Stomach smooth muscle (tissue), 2 donors: ENCODE results near the gene SMLR1.

Experiments used
- H3K27ac ChIP-seq: one replicate; pipeline ENCODE4 v1.7.0; 2013; ENCODE audit warnings: mild to moderate bottlenecking, low read length, inconsistent platforms
- H3K27me3 ChIP-seq, 2 donors: one replicate each; pipeline ENCODE4 v1.7.0; 2013; ENCODE audit warnings: low read length in 2 of 2; ENCODE audit not compliant: insufficient read depth in 2 of 2, control insufficient read depth in 1 of 2
- H3K36me3 ChIP-seq, 2 donors: one replicate each; pipeline ENCODE4 v1.7.0; 2013; ENCODE audit warnings: low read length in 2 of 2; ENCODE audit not compliant: control insufficient read depth in 2 of 2, insufficient read depth in 2 of 2
- H3K4me1 ChIP-seq: one replicate; pipeline ENCODE4 v1.7.0; 2013; ENCODE audit warnings: low read length; ENCODE audit not compliant: control insufficient read depth, insufficient read depth
- H3K4me3 ChIP-seq, 2 donors: one replicate each; pipeline ENCODE4 v1.7.0; 2013; ENCODE audit warnings: low read length in 2 of 2
- H3K9ac ChIP-seq, 2 donors: one replicate each; pipeline ENCODE4 v1.7.0; 2013; ENCODE audit warnings: low read length in 2 of 2, mild to moderate bottlenecking in 1 of 2
- H3K9me3 ChIP-seq, 2 donors: one replicate each; pipeline ENCODE4 v1.7.0; 2013; ENCODE audit warnings: low read length in 2 of 2; ENCODE audit not compliant: control insufficient read depth in 2 of 2
- donor health status: healthy.
- donor health status: Pancreatic carcinoma.

Gene SMLR1

DNA sequence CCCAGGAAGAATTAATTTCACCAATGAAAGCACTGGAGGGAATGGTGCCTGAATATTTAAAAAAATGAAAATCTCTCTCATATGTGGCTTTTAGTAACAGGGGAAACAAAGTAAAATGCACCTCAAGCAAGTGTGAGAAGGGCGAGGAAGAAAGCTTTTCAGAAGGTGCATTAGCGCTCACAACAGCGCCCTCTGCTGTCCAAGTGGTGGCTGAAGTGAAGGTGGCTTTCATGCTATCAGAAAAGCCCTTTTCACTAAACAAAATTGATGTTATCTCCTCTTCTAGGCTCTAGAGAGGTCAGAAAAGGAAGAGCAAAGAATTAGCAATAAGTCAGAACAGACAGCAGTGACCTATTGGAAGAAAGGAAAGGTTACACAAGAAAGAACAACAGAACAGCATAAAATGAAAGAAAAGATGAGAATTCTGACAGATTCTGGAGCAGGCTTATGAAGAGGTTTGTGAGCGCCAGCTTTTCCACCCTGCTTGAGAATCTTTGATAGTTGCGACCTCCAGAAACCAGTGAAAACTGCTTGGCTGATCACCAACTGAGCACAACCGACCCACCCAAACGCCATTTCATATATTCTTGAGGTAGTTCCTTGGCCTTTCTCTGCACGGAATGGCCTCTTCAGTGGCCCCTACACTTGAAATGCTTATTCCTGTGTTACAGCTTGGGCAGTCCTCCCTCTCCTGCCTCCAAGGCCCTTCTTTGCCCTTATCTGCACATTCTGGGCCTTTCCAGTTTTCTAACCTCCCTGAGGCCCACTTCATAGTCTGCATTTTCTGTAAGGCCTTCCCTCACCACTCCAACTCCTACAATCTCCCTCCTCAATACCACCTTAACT, 45.3 kb downstream of the SMLR1 start:
- Histone ChIP-seq H3K9ac (no peak overlapping the region), H3K4me1 (no peaks in the 10 kb centered on the region), H3K4me3 (no peak overlapping the region), H3K27me3 (no peaks in the 10 kb centered on the region), H3K27ac (no peak overlapping the region), H3K9me3 (no peaks in the 10 kb centered on the region), H3K36me3 (peaks cover 7 to 9% of the 10 kb centered on the region in 2 donors)

DNA sequence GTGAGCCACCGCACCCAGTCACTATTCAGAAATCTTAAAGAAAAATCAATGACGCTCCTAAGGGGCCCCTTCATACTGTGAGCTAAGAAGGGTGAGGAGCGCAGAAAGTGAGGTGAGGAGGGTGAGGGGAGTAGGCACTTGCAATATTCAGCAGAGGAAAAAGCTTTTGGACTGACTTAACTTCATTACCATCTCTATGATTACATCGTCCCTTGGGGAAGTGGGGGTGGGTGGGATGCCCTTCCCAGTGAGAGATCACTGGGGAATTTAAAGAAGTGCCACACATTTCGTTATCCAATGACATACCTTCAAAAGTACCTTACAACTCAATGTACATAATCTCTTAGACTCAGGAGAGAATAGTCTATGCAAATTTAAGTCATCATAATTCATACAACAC, 46.5 kb downstream of the SMLR1 start:
- H3K4me3 ChIP-seq: no peak overlapping the region
- H3K4me1 ChIP-seq: no peaks in the 10 kb centered on the region
- no peaks in the 10 kb centered on the region for H3K9me3 ChIP-seq
- peaks cover 7 to 9% of the 10 kb centered on the region in 2 donors for H3K36me3 ChIP-seq
- H3K27ac ChIP-seq: no peak overlapping the region
- no peak overlapping the region for H3K9ac ChIP-seq
- no peaks in the 10 kb centered on the region for H3K27me3 ChIP-seq

DNA sequence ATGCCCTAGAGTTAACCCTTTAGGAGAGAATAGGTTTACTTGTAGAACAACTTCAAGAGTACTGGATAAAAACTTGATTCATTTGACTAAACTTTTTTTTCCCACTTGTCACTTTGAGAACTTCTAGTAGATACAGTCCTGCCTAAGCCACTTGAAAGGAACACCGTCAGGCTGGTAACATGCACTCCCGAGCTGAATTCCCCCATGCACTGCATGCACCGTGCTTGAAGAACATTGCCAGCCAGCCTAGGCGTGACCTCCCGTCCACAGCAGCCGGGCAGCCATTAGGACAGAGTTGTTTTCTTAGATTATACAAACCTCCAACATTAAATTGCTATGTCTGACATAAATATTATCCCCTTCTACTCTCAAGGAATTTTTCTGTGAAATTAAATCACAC, 52.6 kb downstream of the SMLR1 start:
- H3K36me3 ChIP-seq: peaks cover 5 to 15% of the 10 kb centered on the region in 2 donors
- no peaks in the 10 kb centered on the region for H3K27me3 ChIP-seq
- H3K9ac ChIP-seq: no peak overlapping the region
- H3K27ac ChIP-seq: no peak overlapping the region
- no peak overlapping the region for H3K4me3 ChIP-seq
- no peaks in the 10 kb centered on the region for H3K4me1 ChIP-seq
- H3K9me3 ChIP-seq: no peaks in the 10 kb centered on the region

DNA sequence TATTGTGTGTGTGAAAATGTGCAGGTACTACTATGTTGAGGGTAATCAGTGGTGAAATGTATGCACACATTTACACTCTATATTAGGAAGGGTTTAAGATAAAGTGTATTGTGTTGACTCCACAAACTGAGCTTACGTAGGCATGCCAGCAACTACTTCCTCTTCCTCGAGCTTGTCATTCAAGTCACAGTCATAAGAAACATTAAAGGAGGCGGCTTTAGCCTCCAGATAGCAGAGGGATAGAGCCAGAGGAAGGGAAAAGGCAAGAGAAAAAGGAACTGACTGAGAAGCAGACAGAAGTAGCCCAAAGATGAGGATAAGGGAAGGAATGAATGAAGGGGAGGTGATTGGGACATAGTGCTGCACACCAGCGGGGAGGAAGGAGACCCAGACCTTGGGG, 55.2 kb downstream of the SMLR1 start:
- no peaks in the 10 kb centered on the region for H3K27me3 ChIP-seq
- H3K27ac ChIP-seq: no peak overlapping the region
- no peaks in the 10 kb centered on the region for H3K4me1 ChIP-seq
- H3K9ac ChIP-seq: no peak overlapping the region
- H3K4me3 ChIP-seq: no peak overlapping the region
- peaks cover 5 to 15% of the 10 kb centered on the region in 2 donors for H3K36me3 ChIP-seq
- H3K9me3 ChIP-seq: no peaks in the 10 kb centered on the region

DNA sequence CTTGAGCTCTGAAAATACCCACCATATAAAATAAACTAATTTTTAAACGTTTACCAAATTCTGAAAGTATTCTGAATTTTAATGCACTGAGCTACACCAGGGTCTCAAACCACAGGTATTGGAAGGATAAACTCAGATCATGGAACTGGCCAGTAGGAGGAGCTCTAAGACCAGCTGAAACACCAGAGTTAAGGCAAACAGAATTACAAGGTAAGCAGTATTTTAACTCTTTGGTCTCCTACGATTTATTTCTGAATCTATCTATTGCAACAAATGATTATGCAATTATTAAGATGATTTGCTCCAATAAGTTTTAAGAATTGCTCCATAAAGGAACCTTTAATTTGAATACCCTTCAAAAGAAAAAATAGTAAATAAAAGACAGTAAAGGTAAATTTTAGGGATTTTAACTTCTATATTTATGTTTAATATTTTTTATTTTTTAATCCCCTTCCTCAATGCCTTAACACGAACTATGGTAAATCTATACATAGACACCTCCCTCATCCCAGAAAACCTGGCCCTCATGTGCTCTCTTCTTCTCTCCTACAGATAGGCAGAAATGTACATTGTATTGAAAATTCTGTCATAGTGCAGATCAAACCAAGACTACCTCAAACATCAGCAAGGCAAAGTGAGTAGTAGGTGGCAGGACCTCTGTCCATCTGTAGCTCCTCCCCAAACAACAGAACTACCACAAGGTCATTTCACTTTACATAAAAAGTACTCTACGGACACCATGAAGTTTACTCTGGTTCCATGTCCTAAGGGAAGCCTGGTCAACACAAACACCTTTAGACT, 58.4 kb downstream of the SMLR1 start:
- Histone ChIP-seq H3K9ac (no peak overlapping the region), H3K4me1 (no peaks in the 10 kb centered on the region), H3K9me3 (no peaks in the 10 kb centered on the region), H3K27ac (no peak overlapping the region), H3K27me3 (no peaks in the 10 kb centered on the region), H3K36me3 (peaks cover 2 to 15% of the 10 kb centered on the region in 2 donors), H3K4me3 (no peak overlapping the region)
